Measurements from ENCODE around the gene CYSRT1.

CYSRT1 gene

DNA sequence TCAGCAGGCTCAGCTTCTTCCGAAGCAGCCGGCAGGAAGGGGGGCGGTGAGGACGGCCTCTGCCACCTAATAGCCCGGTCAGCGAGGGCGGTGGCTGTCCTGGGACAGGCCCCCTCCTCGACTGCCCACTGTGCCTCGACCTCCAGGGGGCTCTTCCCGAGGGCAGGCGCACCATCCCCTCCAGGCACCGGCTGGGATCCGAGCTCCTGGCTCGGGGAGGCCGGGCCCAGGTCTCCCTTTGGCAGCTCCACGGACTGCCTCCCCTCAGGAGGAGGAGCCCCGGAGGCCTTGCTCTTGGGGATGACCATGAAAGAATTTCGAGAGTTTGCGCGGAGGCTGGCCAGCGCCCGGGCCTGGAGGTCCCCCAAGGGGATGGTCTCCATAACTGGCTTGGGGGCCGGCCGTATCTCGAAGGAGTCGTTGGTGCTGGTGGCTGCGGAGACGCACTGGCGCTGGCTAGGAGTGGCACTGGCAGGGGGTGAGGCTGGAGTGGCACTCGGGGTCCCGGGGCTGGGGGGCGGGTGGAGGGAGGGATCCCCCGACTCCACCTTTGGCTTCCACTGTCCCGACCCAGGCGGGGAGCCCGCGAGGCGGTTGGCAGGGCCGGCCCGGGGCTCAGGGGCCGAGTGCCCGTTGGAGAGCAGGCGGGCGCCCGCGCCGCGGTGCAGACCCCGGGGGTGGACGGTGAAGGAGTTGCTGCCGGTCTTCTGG, 25.4 kb upstream of the CYSRT1 start:
- TF ChIP-seq TEAD4 (IDR thresholded peaks at IDR 0.05) (no peak), REST (IDR thresholded peaks at IDR 0.05; ENCODE audit: low read depth) (no peak), YY1 (IDR thresholded peaks at IDR 0.05; ENCODE audit: low read depth) (no peak), NFIC (IDR thresholded peaks at IDR 0.05) (no peak), TCF12 (IDR thresholded peaks at IDR 0.05; ENCODE audit: low read depth) (no peak), ZBTB7A (IDR thresholded peaks at IDR 0.05; ENCODE audit: low read depth) (no peak), TAF1 (IDR thresholded peaks at IDR 0.05; ENCODE audit: low read depth) (no peak), CREB1 (IDR thresholded peaks at IDR 0.05; ENCODE audit: low read depth) (no peak)
- TF ChIP-seq, protein P1, sequence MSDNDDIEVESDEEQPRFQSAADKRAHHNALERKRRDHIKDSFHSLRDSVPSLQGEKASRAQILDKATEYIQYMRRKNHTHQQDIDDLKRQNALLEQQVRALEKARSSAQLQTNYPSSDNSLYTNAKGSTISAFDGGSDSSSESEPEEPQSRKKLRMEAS (IDR thresholded peaks at IDR 0.05), result no peak

GRCh38 chr9:137200311-137201204, 24.4 kb upstream of the CYSRT1 start, which contains the start of gene TPRN:
TPRN (minus strand) TSS chr9:137200741; CDS start chr9:137200711, 30 bp downstream.
- peak; percentile 96 for TF ChIP-seq ZBTB7A (IDR thresholded peaks at IDR 0.05; ENCODE audit: low read depth)
- peak; percentile 79; the same call in 1 of the 2 replicates for TF ChIP-seq TAF1 (IDR thresholded peaks at IDR 0.05; ENCODE audit: low read depth)
- TF ChIP-seq EP300 (IDR thresholded peaks at IDR 0.05; ENCODE audit: borderline replicate concordance), result 0 out of 2 replicates have a peak, but pooled peaks have one; percentile 10
- no peak for TF ChIP-seq REST (IDR thresholded peaks at IDR 0.05; ENCODE audit: low read depth)
- TF ChIP-seq, protein P1 (IDR thresholded peaks at IDR 0.05), result peak; percentile 45
- TF ChIP-seq NFIC (IDR thresholded peaks at IDR 0.05), result no peak
- TF ChIP-seq YY1 (IDR thresholded peaks at IDR 0.05; ENCODE audit: low read depth), result 0 out of 2 replicates have a peak, but pooled peaks have one; percentile 38
- TF ChIP-seq RAD21 (IDR thresholded peaks at IDR 0.05; ENCODE audit: low read depth), result no peak
- TF ChIP-seq, protein P2, sequence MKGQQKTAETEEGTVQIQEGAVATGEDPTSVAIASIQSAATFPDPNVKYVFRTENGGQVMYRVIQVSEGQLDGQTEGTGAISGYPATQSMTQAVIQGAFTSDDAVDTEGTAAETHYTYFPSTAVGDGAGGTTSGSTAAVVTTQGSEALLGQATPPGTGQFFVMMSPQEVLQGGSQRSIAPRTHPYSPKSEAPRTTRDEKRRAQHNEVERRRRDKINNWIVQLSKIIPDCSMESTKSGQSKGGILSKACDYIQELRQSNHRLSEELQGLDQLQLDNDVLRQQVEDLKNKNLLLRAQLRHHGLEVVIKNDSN (IDR thresholded peaks at IDR 0.05), result 0 out of 2 replicates have a peak, but pooled peaks have one; percentile 10
- TF ChIP-seq EGR1 (IDR thresholded peaks at IDR 0.05), result no peak
- no peak for TF ChIP-seq TCF12 (IDR thresholded peaks at IDR 0.05; ENCODE audit: low read depth)
- TF ChIP-seq TEAD4 (IDR thresholded peaks at IDR 0.05), result no peak
- TF ChIP-seq FOXM1 (IDR thresholded peaks at IDR 0.05; ENCODE audit: borderline replicate concordance, low read depth), result no peak
- no peak for TF ChIP-seq CEBPB (IDR thresholded peaks at IDR 0.05)
- TF ChIP-seq CREB1 (IDR thresholded peaks at IDR 0.05; ENCODE audit: low read depth), result no peak

DNA sequence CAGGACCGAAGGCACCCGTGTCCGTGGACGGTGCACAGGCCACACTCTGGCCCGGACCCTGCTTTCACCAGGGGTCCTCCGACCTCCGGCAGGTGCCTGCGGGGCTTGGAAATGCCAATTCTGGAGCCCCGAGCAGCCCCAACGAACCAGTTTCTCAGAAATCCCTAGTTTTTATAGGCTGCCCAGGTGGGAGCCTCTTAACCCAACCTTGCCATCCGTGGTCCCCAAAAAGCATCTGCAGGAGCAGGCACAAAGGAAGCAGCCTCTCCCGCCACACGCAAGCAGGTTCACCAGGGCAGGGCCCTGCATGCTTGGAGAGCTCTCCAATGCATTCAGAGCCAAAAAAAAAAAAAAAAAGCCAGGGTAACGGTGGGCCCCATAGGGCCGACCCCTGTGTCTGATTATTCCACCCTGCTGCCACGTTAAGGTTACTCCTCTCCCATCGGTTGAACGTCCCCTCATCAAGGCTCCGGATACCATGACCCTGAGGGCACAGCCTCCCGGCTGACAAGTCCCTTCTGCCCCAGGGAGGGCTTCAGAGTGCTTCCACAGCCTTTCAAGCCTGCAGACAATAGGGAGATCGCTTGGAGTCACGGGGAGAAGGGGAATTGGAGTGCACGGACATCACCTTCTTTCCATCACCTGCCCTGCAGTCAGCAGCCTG, 23.6 kb upstream of the CYSRT1 start:
- TF ChIP-seq ZBTB7A (IDR thresholded peaks at IDR 0.05; ENCODE audit: low read depth) (no peak), TCF12 (IDR thresholded peaks at IDR 0.05; ENCODE audit: low read depth) (no peak), EP300 (IDR thresholded peaks at IDR 0.05; ENCODE audit: borderline replicate concordance) (no peak), RAD21 (IDR thresholded peaks at IDR 0.05; ENCODE audit: low read depth) (no peak), EGR1 (IDR thresholded peaks at IDR 0.05) (no peak), REST (IDR thresholded peaks at IDR 0.05; ENCODE audit: low read depth) (no peak), TAF1 (IDR thresholded peaks at IDR 0.05; ENCODE audit: low read depth) (no peak), TEAD4 (IDR thresholded peaks at IDR 0.05) (no peak), FOXM1 (IDR thresholded peaks at IDR 0.05; ENCODE audit: borderline replicate concordance, low read depth) (no peak), CREB1 (IDR thresholded peaks at IDR 0.05; ENCODE audit: low read depth) (no peak), YY1 (IDR thresholded peaks at IDR 0.05; ENCODE audit: low read depth) (no peak), CEBPB (IDR thresholded peaks at IDR 0.05) (no peak), NFIC (IDR thresholded peaks at IDR 0.05) (no peak)
- TF ChIP-seq, protein P2 (IDR thresholded peaks at IDR 0.05), result no peak
- TF ChIP-seq, protein P1 (IDR thresholded peaks at IDR 0.05), result no peak
